ENCODE results near the gene KCTD14.
"Not testable (repeated sequence)": the region's sequence is repeated elsewhere in the genome, so short reads cannot be mapped to it uniquely, and the experiment has no call there.

DNA sequence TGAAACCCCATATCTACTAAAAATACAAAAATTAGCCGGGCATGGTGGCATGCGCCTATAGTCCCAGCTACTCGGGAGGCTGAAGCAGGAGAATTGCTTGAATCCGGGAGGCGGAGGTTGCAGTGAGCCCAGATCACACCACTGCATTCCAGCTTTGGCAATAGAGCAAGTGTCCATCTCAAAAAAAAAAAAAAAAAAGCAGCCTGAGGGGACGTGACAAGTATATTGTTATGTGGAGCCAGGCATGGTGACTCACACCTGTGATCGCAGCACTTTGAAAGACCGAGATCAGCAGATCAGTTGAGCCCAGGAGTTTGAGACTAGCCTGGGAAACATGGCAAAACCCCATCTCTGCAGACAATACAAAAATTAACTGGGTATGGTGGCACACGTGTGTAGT is 5.3 kb upstream of the KCTD14 start:
- not testable (repeated sequence) for TF ChIP-seq CTCF (conservative IDR thresholded peaks at IDR 0.05; ENCODE audit: low read depth, low read length); MAFK (IDR thresholded peaks at IDR 0.05; ENCODE audit: low read depth, low read length); POLR2A (IDR thresholded peaks at IDR 0.05; ENCODE audit: low read depth, low read length); BHLHE40 (IDR thresholded peaks at IDR 0.05; ENCODE audit: low read depth, low read length); CEBPB (IDR thresholded peaks at IDR 0.05; ENCODE audit: low read depth, low read length); RFX5 (IDR thresholded peaks at IDR 0.05; ENCODE audit: low read depth, low read length); MAZ (IDR thresholded peaks at IDR 0.05; ENCODE audit: borderline replicate concordance, low read depth, low read length); ELK1 (IDR thresholded peaks at IDR 0.05; ENCODE audit: borderline replicate concordance, low read depth, low read length); MXI1 (IDR thresholded peaks at IDR 0.05; ENCODE audit: borderline replicate concordance, low read depth, low read length); RCOR1 (IDR thresholded peaks at IDR 0.05; ENCODE audit: insufficient replicate concordance, low read length); NFE2L2 (IDR thresholded peaks at IDR 0.05; ENCODE audit: low read depth, low read length)
- TF ChIP-seq, protein P1, sequence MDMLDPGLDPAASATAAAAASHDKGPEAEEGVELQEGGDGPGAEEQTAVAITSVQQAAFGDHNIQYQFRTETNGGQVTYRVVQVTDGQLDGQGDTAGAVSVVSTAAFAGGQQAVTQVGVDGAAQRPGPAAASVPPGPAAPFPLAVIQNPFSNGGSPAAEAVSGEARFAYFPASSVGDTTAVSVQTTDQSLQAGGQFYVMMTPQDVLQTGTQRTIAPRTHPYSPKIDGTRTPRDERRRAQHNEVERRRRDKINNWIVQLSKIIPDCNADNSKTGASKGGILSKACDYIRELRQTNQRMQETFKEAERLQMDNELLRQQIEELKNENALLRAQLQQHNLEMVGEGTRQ (IDR thresholded peaks at IDR 0.05; ENCODE audit: low read depth, low read length), result not testable (repeated sequence)
